HG02759 (cell line): ENCODE measurements around the gene DLG2.
"Not testable (repeated sequence)": the region's sequence is repeated elsewhere in the genome, so short reads cannot be mapped to it uniquely, and the experiment has no call there.

Source experiments
- ATAC-seq: cut with Tn5 transposase; IDR thresholded peaks from one replicate; pipeline ENCODE4 v1.9.1; 2021; ENCODE audit warnings: mild to moderate bottlenecking, moderate library complexity; ENCODE audit not compliant: unreplicated experiment

DLG2 gene

DNA sequence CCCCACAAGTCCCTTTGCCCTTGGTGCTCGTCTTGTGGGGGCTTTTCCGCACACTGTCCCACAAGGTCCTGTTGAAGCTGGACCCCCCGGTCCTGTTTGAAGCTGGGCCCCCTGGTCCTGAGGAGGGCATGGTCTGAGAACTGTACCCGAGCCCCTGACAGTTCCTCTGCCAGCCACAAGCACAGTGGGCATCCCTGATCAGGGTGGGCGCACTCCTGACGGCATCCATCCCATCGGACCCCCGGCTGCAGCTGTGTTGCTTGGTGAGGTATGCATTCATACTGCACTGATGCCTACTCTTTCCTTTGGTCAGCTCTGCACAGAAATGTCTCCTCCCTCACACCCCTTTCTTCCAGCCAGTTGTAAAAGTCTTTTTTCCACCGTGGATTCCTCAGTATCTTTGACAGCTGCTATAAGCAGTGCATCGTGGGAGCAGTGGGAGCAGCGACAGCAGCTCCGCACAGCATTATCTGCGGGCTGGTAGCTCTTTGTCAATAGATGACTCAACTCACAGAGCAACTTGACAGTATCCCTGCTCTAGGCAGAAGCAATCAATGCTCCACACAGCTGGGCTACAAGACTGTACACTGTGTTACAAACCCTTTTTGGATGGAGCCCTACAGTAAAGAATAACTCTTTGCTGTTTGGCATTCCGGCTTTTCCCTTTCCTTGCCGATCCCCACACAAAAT lies 1310.1 kb downstream of the DLG2 start:
- no peak for ATAC-seq

DNA sequence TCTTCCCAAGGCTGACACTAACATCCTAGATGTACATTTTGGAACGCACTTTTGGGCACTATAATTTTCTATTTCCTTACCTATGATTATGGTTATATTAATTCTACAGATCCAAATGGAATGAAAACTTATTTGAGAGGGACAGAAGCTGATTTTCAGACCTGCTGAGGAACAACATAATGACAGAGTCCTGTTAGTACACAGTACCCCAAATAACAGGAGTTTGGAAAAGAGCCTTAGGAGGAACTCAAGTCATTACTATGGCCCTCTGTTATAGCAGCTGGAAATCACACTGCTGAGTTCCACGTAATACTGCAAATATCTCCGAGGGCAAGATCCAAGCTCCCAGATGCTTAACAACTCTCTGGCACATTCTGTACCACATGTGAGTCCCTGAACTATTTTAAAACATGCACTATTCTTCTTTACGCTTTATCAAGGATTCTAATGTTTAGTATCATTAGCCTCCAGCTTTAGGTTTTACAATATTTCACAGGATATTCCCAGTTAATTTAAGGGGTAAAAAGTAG lies 1313.2 kb downstream of the DLG2 start:
- ATAC-seq, result no peak

DNA sequence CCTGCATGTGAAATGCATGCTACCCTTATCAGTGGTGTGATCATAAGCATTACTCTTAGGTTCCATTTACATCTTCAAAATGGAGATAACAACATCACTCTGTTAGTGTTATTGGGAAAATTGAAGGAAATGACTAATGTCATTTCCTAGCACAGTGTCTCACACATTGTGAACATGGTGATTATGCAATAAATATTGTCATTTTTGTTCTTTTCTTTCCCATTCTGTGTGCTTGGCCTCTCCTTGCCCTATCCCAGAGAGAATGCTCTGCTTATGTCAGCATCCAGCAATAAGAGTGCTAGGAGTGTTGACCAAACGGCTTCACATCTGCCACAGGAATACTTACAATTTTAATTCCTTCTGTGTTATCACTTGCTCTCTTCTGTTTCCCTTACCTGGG lies 1316.9 kb downstream of the DLG2 start:
- ATAC-seq, result no peak

DNA sequence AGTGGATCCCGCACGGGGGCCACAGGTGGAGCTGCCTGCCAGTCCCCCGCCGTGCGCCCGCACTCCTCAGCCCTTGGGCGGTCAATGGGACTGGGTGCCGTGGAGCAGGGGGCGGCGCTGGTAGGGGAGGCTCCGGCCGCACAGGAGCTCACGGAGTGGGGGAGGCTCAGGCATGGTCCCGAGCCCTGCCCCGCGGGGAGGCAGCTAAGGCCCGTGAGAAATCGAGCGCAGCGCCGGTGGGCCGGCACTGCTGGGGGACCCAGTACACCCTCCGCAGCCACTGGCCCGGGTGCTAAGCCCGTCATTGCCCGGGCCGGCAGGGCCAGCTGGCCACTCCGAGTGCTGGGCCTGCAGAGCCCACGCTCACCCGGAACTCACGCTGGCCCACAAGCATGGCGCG lies 1318.7 kb downstream of the DLG2 start:
- not testable (repeated sequence) for ATAC-seq

DNA sequence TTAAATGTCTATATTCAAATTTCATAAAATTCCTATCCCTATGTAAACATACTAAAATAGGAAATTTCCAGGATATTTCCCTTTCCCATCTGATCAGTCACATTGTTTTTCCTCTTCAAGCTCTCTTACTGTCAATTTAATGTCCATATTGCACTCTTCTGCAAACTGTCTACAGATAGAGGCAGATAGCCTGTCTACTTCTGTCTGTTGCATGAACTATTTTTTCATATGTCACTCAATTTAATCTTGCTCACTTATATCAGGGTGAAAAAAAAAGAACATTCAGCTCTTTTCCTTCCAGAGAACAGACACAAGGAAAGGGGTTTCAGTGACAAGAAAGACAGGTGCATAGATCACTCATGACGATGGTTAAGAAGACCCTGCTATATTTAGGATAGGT lies 1327.1 kb downstream of the DLG2 start:
- ATAC-seq, result no peak

DNA sequence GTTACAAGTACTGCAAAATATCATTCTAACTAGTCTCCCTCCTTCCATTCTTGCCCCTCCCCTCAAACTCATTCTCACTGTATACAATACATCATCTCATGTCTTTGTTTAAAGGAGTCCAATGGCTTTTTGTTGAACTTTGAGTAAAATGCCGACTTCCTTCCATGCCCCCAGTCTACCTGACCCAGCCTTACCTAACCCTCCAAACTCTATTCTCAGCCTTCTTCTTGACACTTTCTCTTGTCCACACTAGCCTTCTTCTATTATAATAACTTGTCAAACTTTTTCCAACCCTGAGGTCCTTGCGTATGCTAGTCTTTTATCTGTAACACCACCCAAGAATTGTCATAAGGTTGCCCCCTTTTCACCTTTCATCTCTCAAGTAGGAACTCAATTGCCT lies 1329.6 kb downstream of the DLG2 start:
- ATAC-seq, result no peak

DNA sequence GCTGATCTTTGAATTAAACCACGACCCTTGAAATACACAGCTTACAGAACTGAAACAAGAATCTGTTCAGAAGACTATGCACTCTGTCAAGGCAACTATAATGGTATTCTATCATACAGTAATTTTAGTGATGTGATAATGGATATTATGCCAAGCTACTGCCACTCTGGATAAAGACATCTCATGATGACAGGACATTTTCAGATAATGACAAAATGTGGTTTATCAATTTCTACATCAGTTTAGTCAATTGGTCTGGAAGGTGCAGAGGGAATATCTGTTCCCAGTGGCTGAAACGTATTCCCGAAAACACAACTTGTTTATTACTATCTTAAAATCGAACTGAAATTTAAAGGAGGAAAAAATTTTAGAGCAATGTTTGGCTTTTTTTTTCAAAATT lies 1331.3 kb downstream of the DLG2 start:
- ATAC-seq, result no peak

DNA sequence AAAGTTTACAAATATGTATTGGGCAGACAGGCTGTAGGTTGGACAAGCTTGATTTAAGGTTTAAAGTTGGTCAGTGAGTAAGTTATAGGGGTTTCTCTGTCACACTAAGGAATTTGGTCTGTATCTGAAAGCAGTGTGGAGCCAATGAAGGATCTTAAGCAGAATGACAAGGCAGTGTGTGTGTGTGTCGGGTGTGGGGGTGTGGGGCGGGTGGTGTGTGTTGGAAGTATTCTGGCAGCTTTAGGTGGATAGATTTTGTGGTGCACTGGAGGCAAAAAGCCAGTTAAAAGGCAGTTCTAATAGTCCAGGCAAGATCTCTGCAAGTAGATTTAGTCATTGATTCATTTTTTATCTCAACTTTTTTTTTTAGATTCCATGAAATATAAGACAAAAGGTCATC lies 1334.2 kb downstream of the DLG2 start:
- no peak for ATAC-seq

DNA sequence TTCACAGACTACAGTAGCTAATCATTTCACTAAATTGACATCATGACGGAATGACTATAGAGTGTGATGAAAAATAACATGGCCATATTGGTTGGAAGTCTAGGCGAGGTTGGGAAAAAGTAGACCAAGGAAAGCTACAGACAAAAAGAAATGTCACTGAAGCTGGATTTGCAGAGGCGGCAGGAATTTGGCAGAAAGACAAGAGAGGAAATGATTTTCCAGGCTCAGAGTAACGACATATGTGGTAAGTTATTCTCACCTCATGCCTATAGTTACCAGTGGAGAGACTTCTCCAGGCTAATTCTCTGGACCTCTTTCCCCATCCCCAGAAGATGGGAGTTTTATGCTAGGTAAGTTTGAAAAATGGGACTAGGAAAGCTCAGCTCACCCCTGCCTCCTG lies 1335.1 kb downstream of the DLG2 start:
- no peak for ATAC-seq

DNA sequence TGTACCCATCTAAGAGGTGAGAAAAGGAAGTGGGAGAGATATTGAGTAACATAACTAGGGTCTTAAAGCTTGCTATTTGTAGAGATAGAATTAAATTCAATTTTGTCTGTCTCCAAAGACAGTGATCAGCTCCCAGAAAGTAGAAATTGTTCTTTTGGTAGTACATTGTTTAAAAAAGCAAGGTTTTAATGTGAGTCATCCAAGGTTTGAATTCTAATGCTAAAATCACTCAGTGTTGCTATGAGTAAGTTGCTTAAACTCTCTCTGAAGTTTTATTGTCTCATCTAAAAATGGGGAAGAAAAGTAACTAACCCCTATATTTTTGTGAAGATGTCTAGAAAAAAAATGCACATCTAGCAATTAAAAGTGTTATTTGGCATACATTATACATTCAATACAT lies 1336.5 kb downstream of the DLG2 start:
- no peak for ATAC-seq

DNA sequence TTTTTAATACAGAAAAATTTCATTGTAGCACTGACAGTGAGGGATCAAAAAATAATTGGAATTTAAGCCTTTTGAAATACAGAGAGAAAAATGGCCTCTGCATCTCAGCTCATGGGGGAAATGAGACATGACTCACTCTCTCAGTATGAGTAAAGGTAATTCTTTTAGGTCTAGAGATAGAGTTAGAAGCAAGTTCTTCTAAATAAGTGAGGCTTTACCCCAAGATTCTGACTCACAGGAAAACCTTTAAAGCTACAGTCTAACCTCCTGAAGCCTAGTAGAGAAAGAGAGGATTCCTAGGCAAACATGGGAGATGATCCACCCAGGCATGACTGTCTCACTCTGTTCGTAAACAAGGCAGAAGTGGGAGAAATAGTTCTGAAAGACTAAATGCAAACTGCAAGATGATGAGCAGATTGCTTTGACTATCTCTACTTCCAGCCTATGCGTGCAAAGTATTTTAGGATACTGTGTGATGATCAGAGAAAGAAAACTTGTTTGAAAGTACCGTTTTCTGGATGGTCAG lies 1337.7 kb downstream of the DLG2 start:
- ATAC-seq, result peak; percentile 97

DNA sequence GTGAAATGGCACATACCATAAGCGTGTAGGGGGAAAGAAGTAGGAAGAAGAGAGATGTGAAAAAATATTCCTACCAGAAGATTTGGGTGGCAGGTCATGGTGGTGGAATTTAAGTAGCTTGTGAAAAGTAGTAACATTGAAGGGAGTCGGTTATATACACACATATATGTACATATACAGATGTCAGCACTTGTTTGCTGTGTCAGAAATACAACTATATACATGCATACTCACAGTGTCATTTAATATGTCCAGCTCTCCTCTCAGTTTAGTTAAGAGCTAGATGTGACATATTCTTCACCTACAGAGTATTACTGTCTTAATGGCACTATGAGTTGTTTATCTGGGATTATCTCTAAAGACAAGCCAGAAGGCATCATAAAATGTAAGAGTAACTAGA lies 1353.6 kb downstream of the DLG2 start:
- ATAC-seq, result no peak

DNA sequence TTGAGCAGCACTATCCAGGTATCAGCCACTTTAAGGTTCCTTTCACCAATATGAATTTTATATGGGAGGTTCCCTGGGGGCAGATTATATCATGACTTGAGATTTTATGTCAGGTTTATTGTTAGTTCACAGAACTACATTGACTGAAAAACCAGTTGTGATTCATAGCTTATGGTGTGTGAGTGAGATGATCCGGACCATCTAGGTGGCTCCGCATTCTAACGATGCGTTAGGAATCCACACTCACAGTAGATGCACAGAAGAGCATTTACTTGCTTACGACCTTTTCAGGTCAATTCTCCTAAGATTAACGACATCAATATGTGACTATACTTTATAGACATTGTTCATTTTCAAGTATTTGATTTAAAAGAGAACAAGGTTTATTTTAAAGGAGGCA lies 1356.7 kb downstream of the DLG2 start:
- no peak for ATAC-seq

DNA sequence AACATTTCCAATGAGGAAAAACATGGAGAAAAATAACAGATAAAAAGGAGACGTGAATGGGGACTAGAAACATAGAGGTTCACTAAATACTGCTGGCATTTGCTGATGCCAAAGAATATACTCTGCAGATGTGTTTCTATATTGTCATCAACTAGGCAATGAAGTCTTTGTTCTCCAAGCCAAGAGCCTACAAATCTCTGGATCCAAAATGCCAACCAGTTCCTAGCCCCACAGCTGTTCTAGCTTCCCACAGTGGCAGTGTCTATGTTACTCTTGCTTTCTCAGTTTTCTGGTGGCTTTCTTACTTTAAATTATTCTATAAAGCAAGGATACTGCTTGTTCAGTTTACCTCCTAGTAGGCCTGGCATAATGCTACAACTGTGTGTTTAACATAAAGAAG lies 1363.1 kb downstream of the DLG2 start:
- ATAC-seq, result no peak

DNA sequence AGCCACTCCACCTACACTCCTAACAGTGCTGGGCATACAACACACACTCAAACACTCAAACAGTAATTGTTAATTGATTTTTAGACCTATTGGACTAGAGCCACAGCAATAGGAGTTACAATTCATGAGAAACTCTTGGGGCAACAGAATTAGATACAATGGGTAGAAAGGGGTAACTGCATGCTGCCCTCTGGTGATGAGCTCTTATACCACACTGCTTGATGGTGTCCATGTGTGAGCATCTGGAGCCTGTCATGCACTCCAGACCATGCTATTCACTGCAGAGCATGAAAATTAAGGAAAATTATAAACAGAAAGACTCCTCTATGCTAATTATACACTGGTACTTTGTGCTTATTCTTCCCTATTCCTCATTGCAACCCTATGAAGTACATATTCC lies 1365.4 kb downstream of the DLG2 start:
- ATAC-seq, result no peak

DNA sequence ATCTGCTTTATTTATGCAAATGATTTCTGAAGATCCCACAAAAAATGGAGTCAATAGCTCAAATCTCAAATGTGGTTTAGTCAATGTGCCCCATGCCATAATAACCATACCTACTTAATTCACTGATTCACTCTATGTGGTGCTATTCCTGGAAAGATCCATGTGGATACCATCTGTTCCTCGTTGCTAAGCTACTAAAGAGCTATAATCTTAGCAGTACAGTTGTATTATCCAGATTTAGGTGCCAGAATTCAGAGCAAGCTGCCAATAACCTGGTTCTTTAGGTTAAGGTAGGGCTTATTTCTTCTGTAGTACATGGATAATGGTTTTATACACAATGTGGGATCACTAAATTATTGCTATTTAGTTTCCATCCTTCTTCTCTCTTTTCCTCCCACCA lies 1366.3 kb downstream of the DLG2 start:
- no peak for ATAC-seq

DNA sequence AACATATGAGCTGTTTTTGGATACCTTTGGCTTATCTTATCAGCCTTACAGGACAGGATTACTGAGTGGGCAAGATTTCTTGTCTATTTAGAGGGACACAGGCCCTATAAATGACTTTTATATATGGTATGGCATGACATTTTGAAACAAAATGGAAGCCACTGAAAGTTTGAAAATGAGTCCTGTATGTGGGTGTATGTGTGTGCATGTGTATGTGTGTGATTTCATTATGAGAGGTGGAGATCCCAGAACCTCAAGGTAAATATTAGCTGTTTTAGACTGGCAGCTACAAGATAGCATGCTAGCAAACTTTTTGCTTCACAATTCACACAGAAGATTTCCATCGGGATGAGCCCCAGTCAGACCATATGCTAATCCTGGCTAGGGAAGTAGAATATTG lies 1370.5 kb downstream of the DLG2 start:
- ATAC-seq, result peak; percentile 54

DNA sequence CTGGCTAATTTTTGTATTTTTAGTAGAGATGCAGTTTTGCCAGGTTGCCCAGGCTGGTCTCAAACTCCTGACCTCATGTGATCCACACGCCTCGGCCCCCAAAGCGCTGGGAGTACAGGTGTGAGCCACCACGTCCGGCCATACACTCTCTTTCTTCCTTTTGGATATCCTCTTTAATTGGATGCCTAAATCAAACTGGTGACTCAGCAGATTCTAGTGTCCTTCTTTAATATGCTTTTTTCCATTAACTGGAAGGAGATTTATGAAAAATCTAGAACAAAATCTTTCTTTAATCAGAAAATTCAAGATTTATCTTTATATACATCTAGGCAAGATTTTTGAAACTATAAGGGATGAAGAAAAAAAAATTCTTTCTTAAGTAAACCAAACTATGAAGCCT lies 1371.7 kb downstream of the DLG2 start:
- no peak for ATAC-seq

DNA sequence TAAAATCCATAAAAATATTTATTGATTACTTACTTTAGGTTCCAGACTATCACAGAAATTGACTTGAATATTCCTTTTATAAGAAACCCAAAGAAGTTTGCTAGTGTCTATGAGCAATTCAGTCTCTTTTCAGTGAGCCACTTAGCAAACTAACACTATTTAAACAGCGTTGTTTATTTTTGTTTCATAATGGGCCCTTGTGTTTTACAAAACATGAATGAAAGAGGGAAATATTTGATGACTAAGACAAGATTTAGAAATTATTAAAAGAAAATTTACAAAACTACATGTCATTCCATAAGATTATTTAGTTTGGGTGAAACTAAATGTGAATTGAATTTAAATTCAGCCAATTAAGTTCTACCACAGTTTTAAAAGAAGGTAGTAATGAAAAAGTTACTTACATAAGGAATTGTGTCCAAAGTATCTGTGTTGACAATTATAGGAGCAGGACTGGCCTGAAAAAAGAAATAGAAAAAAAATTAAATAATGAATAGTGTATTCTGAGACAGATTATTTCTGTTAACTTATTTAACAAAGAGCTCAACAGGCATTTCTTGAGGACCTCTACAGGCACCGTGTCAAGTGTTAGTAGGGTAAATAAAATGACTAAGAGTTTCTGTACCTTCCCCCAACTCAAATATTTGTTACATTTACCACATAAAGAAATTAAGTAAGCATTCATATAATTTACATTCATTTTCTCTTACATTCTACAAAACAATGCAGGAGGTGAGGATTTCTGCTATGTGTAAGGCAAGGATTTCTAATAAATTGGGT lies 1376.1 kb downstream of the DLG2 start:
- ATAC-seq, result no peak

DNA sequence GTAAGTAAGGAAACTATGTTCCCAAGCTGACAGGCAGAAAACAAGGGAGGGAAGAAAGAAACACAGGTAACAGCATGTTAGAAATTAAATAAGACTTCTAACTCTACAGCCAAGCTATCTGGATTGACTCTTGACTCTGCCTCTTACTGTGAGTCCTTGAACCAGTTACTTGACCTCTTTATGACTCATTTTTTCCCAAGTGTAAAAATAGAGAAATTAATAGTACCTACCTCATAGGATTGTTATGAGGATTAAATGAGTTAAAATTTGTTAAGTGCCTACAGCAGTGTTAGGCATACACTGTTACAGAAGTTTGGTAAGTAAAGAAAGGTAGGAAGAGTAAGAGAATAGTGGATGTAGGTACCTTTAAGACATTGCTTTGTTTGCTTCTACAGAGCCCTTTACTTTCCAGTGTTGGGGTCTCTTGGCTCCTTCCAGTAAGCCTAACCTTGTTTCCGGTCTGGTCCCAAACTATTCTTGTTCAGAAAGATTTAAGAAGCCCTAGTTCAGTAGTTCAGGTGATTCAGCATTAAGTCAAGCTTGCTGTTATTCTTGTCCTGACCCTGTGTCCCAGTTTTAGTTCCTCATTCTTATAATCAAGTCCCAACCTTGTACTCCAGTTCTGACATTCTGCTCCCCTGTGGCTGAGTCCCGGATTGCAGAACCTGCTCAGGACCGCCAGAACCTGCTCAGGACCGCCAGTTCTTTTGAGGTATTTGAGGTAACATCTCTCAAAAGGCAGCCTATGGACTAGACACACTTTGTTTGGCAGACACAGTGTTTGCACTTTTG lies 1377.6 kb downstream of the DLG2 start:
- peak; percentile 80 for ATAC-seq

DNA sequence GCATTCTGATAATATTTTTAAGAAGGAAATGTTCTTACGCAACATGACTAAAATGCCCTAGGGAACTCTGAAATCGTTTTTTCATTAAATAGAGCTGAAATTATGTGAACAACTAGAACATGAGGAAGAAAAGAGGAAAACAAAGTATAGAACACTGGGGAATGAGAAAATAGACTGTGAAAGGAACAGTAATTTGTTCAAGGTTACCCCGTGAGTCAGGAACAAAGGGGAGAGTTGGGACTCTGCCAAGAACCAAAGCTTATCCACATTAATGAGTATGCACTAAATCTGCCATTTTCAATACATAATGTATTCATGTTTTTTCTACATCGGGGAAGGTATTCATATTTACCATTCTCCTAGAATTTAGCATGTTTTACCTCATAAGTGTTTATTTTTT lies 1379.2 kb downstream of the DLG2 start:
- no peak for ATAC-seq
